Ecto neural progenitor cell (in vitro differentiated cells): ENCODE measurements around the gene TUBG1.
"Not testable (repeated sequence)": the region's sequence is repeated elsewhere in the genome, so short reads cannot be mapped to it uniquely, and the experiment has no call there.

Source experiments
- DNase-seq: peaks from one replicate; pipeline ENCODE4 v3.0.0-alpha.2; 2018; ENCODE audit warnings: low spot score

The TUBG1 gene

DNA sequence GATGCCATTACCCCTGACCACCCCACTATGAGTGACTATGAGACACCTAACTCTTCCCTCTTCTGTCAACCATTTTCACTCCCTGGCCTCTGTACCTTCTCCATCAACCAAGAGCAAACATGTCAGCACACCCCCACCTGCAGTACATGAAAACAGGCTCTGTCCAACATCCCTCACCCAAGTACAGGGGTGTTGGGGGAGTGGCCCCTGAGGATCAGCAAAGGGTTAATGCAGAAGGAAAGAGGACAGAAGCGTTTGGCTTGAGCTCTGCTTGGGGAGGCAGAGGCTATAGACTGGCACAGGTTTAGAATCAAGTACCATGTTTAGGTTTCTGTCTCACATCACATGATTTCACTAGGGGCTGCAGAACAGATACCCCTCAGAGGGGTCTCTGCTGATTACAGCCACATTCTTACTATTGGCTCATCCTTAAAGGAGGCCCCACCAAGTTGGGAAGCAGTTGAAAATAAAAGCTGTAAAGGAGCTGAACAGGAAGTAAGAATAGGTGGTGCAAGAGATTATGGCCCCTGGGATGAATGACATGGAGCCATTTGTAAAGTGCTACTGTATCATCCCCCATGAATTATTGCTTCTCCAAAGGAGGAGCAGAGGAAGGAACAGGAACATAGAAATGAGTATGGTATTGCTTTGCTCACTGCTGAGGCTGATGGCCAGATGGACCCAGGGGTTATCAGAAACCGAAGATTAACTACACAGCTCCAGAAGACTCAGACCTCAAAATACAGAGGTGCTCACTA lies 29.5 kb upstream of the TUBG1 start:
- DNase-seq: no peak

DNA sequence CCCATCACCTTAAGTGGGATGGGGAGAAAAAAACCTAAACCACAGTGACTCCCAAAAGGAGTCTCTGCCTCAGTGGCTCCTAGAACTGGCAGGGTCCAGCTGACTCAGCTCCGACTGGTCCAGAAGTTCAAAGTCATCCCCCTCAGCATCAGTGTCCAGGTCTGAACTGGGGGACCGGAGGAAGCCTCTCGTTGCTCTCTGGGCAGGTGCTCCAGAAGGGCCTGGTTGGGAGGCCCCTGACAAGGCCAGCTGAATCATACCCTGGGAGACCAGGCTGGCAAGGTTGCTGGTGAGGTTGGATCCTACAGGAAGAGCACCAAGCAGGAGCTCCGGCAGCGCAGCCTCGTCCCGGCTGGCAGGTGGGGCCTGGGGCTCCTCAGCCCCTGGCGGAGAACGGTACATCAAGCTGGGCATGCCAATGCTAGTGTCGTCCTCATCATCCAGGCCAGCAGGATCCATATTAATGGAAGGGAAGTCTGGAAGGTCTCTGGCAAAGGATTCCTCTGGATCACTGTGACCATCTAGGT lies 27.7 kb upstream of the TUBG1 start:
- DNase-seq: no peak

DNA sequence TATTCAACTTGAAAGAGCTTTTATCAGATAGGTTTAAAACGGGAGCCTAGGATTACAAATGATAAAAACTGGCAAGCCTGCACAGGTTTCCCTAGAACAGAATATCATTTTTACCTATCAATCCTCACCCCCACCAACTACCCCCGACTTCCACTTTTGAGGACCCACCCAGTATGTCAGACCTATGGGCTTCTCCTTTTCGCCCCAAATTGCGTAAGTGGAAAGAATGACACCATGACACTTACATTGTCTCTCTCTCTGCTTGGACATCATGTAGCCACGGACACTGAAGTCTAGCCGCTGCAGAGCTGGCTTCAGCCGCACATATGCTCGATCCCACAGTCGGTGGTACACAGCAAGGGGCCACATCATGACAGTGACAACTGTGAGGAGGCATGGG lies 24.6 kb upstream of the TUBG1 start:
- no peak for DNase-seq

DNA sequence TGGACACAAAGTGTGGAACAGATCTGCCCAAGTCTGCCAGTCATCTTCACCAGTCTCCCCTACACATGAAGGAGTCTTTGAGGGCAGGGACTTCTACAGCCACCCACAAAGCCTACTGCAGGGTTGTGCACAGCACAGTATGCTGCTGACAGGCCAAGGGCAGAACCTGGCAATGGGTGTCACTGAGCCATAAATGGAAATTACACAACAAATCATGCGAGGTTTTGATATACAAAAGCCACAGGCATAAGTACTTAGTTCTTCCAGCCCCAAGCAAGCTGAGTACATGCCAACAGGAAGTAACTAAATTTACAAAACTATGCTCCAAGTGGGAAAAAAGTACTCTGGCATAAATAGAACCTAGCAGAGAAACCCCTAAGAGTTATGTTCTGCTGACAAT lies 24.1 kb upstream of the TUBG1 start:
- no peak for DNase-seq

DNA sequence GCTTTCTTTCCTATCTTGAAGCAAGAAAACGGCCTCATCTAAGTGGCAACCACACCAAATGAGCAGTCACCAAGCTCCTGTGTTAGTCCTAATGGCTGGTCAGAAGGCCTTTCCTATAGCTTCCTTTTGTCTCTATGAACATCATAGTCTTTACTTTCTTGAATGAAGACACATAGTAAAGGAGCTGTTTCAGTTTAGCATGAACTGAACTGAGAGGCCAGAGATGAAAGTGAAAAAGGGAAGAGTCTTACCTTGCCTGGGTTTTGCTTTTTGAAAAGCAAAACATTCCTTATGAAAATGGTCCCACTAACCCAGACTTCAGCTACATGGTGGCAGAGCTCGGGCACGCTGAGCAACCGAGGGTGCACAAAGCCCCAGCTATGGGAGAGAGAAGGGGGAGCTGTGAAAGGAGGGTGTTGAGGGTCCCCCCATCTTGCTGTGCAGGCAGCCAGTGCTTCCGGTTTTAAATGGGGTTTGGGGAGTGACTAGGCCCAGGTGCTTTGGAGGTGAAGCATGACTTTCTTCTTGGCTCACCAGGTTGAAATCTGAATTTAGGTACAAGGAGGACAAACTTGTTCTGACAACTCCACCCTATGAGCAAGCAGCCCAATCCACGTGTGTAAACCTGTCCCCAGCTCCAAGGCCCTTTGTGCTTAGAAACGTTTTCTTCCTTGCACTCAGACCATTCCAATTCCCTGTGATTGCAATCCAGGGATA lies 22.8 kb upstream of the TUBG1 start:
- no peak for DNase-seq

DNA sequence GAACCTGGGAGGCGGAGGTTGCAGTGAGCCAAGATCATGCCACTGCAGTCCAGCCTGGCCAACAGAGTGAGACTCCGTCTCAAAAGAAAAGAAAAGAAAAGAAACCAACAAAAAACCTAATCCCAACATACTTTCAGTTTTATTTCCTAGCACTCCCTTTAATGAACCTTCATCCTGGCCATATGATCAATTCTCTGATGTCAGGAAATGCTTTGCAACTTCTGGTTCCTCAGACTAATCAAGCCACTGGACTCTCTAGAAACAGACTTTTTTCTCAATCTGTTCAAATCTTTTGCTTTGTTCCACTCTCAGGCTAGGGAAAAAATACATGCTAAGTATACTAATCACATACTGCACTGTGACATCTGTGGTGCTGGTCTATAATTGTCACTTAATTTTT lies 18.6 kb upstream of the TUBG1 start:
- no peak for DNase-seq

DNA sequence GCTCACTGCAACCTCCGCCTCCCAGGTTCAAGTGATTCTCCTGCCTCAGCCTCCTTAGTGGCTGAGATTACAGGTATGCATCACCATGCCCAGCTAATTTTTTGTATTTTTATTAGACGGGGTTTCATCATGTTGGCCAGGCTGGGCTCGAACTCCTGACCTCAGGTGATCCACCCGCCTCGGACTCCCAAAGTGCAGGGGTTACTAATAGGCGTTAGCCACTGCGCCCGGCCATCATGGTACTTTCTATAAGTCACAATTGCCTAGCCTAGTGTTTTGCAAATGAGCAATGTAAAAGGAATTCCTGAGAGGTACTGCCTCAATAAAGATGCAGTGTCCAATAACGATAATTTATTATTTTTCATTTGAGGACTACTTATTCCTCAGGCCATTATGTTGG lies 18.1 kb upstream of the TUBG1 start:
- DNase-seq: no peak

DNA sequence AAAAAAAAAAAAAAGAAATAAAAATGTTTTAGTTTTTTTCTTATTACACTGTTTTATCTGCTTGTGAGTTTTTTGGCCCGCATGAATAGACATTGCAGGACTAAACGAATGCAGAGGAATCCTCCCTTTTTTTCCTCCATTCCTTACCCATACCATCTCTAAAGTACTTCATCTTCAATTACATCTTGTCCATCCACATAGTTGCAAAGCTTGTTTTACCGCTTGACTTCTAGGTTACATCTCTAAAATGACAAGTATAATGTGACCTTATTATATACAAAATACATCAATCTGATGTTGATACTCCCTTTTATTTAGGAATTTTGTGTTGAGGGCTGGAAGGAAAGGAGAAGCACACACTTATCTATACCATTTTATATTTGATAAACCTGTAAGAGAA lies 13.1 kb upstream of the TUBG1 start:
- DNase-seq: no peak

DNA sequence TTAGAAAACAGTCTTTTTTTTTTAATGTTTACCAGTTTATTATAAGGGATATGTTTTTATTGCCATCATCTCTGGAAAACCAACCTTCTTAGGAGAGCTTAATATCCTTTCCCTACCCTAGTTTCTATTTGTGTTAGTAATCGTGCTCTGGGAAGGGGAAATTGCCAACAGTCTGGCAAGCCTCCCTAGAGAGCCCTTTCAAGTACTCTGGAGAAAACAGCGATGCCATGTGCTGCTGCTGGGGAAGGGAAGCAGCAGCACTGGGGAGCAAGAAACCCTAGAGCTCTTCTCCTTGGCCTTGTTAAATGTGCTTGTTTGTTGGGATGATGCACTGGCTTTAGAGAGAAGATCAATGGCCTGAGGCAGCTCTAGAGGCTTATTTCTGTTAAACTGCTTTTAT lies 10.6 kb upstream of the TUBG1 start:
- DNase-seq: no peak

DNA sequence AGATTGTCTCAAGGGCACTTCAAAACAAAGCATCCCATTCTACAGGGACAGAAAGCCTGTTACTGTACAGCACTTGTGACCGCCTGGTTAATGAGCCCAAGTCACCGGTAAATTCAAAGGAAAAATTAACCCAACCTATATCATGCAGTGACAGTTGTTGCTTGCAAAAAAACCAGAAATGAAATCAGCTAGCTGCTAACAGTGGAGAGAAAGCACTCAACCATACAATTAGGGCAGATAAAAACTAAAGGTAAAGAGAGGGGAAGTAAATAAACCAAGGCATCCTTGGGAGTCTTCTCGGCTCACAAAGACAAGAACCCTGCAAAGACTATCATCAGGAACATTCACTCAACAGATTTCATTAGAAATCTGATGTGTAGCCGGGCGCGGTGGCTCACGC lies 6.2 kb upstream of the TUBG1 start:
- no peak for DNase-seq

DNA sequence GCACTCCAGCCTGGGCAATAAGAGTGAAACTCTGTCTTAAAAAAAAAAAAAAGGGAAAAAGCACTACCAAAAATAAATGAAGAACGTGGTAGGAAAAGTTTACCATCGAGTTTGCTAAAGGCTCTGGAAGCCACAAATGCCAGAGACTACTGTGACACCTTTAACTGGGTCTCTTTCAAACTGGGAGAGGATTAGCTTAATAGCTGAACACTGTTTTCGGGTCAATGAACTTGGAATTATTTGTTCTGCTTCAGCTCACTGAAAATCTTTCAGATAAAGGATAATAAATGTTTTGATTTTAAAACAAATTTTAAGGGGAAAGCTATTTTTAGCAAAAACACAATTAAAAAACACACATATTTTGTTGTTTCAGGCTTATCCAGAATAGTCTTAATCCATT lies 1.7 kb upstream of the TUBG1 start:
- DNase-seq: no peak

DNA sequence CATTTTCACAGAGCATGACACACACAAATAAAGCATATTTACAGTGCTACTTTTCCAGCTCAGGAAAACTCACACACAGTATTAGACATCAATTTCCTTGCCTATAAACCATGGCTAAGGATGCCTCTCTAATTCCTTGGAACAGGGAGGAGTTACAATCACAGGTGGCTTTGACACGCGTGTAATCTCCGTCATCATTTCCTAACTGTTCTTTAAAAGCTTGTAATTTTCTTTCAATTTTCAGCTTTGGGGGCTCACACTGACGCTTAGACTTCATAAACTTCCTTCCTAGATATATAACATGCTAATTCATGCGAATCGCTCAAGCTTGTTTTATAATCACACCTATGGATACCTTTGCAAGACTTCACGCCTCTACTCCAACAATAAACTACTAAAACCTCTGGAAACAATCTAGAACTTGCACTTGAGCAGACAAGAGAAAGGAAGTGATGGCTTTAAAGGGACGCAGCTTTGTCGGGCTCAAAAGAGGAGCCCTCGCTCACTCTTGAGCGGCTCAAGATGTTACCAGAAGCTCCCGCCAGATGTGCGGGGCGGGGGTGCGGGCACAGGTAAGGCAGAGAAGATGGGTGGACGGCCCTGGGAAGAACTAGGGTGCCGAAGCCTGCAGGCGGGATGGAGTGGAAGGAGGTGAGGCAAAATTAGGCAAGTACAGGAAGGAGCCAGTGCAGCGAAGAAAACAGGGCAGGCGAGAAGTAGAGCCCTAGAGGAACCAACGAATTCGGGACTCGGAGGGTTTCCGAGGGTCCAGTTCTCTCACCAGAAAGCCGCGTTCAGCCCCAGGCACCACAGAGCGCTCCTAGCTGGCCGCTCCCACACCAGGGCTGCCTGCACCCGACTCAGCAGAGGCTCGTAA lies 940 bp upstream of the TUBG1 start:
- DNase-seq: no peak

DNA sequence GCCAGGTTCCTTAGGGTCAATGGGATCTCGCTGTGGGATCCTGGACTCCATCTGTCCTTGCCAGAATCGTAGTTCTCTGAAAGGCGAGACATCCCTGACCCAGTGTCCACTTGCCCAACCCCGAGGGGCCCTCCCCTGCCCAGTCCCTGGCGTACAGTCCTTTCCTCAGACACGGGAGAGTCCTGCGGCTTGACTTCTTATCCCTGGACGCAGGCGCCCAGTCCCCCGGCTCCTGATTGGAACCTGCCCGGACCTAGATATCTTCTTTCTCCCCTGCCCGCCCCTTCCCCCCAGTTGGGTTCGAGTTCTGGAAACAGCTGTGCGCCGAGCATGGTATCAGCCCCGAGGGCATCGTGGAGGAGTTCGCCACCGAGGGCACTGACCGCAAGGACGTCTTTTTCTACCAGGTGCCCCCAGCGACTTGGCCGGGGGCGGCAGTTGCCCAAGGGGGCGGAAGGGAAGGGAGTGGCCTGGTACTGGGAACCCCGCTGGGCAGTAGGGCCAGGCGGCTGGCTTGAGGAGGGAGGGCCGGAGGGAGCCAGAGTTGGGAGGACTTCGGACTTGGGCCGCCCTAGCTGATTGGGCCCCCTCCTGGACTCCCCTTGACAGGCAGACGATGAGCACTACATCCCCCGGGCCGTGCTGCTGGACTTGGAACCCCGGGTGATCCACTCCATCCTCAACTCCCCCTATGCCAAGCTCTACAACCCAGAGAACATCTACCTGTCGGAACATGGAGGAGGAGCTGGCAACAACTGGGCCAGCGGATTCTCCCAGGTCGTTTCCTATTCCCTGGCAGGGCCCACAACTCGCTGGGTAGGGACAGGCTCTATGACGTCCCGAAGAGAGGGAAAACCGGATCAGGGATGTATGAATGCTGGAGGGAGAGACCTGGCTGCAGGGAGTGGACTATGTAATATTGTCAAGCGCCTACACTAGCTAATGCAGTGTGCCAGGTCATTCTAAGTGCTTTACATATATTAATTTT lies 625 bp downstream of the TUBG1 start:
- not testable (repeated sequence) for DNase-seq

DNA sequence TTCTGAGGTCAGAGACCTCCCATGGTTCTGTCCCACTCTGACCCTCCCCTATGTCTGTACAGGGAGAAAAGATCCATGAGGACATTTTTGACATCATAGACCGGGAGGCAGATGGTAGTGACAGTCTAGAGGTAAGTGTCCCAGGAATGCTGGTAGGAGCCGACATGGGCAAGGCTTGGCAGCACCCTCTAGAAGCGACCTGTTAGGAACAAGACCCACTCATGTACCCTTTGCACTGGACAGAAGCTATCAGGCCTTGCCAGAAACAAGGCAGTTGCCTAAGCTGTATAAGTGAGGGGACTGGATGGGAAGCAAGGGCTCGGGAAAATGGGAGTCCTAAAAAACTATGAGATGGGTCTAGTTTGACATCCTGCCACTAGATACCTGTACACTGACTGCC lies 2.5 kb downstream of the TUBG1 start:
- no peak for DNase-seq

DNA sequence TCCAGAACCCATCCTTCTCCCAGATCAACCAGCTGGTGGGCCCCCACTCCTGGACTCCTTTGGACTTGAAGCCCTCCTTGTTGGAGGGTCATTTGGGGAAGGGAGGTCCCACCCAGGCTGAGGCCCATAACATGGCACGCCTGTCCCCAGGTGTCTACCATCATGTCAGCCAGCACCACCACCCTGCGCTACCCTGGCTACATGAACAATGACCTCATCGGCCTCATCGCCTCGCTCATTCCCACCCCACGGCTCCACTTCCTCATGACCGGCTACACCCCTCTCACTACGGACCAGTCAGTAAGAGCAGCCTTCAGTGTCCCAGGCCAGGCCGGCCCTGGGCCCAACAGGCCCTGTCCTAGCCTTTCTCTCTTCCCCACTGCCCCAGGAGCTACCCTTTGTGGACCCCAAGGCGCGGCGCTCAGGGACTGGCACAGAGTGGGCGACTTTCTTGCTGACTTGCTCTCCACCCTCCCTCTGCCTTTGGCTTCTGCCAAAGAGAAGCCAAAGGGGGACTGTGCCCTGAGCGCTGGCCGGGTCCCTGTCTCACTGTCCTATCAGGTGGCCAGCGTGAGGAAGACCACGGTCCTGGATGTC lies 4.3 kb downstream of the TUBG1 start:
- DNase-seq: no peak

DNA sequence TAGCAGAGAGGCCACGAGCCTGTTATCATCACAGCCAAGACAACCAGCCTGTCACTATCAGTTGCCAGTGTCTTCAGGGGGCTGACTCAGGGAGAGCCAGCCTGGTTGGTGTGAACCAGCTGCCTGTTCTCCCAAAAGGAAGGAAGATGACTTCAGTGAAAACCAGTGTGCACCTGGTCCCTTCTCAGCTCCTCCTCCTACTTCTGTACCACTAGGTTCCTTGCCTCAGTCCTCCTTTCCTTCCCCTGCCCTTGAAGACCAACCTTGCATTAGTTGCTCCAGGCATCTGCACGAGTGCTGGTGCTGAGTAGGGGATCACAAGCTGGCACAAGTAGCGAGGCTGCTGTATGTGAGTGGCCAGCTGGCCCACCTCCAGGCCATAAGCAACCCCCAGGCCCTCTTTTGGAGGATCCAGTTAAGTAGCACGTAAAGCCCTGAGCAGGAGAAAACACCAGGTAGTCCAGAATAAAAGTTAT lies 8.5 kb downstream of the TUBG1 start:
- no peak for DNase-seq

DNA sequence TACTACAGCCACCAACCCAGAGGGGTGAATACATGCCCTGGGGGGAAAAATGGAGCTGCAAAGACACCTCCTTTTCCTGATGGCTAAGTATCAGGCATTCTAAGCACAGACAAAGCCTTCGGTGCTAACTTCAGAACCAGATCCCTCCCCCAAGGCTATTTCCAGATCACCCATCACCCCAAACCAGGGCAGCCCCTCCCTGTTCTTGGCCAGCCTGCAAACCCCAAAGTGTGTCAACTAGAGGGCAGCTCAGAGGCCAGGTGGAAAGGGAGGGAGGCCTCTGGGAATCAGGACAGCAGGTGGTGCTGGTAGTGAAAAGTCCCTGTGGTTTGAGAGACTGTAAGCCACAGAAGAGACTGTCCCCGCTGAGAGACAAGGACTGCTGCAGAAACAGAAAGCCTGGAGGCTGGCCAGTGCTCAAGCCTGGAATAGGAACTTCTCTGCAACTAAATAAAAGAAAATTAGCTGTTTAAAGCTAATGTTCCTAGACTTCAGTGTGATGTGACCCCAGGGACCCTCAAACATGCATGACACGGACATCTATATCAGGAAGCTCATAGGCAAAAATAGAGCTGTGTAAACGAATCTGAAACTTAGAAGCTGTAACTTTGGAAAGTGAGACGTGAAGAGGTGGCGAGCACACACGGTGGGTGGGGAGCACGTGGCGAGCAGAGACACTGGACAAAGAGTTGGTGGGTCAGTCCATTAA lies 9.1 kb downstream of the TUBG1 start:
- peak; percentile 68 for DNase-seq

DNA sequence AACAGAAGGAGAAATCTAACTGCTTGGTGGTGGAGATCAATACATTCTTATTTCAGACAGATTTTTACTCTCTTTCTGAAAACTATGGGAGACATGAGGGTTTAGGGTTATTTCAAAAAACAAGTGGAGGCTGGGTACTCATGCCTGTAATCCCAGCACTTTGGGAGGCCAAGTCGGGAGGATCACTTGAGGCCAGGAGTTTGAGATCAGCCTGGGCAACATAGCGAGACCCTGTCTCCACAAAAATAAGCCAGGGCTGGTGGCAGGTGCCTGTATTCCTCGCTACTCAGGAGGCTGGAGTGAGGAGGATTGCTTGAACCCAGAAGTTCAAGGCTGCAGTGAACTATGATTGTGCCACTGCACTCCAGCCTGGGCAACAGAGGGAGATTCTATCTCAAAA lies 12.5 kb downstream of the TUBG1 start:
- not testable (repeated sequence) for DNase-seq

DNA sequence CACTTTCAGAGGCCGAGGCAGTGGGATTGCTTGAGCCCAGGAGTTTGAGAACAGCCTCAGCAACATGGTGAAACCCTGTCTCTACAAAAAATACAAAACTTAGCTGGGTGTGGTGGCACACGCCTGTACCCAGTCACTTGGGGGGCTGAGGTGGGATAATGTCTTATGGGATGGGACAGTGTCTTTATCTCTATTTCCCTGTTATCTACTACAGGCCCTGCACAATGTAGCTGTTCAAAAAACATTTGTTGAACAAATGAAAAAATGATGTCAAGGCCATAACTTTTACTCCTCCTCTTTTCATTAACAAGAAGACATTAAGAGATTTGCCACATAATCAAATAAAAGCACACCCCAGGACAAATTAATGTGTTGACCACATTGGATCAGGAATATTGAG lies 13.8 kb downstream of the TUBG1 start:
- no peak for DNase-seq
